WI38 (cell line): ENCODE measurements around the gene STARD13.

Experiments used
- H3K4me3 ChIP-seq: 2 replicates; pipeline ENCODE4 v1.5.1; 2011; ENCODE audit warnings: low read depth, mild to moderate bottlenecking, control low read depth, low read length
- TF ChIP-seq, protein P1 (sequence below): IDR thresholded peaks from 2 replicates; pipeline ENCODE4 v1.5.1; 2012; ENCODE audit warnings: low read depth, mild to moderate bottlenecking, control low read depth, low read length

Gene STARD13

DNA sequence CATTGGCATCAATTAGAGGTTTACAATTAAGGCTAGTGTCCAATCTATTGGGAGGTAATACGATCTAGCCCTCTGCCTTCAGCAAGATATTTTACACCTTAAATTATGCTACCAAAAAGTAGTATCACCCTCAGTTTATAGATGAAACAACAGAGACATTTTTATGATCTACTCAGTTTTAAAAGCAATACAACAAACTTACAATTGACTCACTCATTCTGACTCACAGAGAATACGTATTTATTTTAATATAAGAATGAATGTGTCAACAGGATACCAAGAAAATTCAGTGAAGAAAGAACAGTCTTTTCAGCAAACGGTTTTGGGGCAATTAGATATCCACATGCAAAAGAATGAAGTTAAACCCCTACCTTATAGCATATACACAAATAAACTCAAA lies 32.5 kb upstream of the STARD13 start:
- TF ChIP-seq, protein P1, sequence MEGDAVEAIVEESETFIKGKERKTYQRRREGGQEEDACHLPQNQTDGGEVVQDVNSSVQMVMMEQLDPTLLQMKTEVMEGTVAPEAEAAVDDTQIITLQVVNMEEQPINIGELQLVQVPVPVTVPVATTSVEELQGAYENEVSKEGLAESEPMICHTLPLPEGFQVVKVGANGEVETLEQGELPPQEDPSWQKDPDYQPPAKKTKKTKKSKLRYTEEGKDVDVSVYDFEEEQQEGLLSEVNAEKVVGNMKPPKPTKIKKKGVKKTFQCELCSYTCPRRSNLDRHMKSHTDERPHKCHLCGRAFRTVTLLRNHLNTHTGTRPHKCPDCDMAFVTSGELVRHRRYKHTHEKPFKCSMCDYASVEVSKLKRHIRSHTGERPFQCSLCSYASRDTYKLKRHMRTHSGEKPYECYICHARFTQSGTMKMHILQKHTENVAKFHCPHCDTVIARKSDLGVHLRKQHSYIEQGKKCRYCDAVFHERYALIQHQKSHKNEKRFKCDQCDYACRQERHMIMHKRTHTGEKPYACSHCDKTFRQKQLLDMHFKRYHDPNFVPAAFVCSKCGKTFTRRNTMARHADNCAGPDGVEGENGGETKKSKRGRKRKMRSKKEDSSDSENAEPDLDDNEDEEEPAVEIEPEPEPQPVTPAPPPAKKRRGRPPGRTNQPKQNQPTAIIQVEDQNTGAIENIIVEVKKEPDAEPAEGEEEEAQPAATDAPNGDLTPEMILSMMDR = no peak
- H3K4me3 ChIP-seq = no peak overlapping the region

DNA sequence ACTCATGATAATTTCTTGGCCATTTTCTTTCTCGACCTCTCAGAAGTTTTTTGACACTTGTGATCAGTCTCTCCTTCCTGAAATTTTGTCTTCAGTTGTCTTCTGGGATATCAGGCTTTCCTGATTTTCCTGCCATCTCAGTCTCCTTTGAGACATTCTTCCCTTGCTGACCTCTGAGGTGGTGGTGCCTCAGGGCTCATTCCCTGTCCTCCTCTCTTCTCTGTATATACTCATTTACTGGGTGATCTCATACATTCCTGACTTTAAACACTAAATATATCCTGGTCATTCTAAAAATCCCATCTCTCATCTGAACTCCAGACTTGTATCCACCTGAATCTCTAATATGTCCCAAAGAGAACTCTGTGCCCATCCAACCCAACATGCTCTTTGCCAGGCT lies 31.3 kb upstream of the STARD13 start:
- no peak overlapping the region for H3K4me3 ChIP-seq
- TF ChIP-seq, protein P1 = no peak

DNA sequence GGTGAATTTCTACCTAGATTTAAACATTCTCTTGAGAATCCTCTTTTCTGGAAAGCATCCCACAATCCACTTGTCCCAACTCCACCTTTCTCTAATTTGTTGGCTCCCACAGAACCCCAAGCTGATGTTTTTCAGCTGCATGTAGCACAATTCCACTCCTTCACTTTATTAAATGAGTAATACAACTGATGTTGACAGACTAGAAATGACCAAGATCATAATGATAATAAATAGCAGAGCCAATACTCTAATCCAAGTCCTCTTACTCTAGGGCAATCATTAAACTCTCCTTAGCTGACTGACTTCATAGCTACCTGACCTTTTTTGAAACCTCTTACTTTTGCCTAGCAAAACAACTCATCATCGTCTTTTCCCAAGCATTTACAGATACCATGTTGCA lies 27.9 kb upstream of the STARD13 start:
- TF ChIP-seq, protein P1 = no peak
- H3K4me3 ChIP-seq = no peak overlapping the region

DNA sequence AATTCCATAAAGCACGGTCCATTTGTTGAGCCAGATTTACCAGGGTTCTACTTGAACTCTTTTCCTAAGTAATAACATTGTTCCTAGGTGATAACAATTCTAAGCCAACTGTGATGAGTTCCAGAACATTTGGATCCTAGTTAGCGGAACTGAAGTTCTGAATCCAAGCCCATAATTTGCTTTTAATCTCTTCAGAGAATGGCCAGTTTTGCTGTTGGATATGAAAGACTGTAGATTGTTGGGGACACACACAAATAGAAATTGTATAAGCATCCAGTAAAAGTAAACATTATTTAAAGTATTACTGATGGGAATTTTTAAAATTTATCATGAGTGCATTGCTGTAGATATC lies 27.3 kb upstream of the STARD13 start:
- TF ChIP-seq, protein P1 = no peak
- H3K4me3 ChIP-seq = no peak overlapping the region

DNA sequence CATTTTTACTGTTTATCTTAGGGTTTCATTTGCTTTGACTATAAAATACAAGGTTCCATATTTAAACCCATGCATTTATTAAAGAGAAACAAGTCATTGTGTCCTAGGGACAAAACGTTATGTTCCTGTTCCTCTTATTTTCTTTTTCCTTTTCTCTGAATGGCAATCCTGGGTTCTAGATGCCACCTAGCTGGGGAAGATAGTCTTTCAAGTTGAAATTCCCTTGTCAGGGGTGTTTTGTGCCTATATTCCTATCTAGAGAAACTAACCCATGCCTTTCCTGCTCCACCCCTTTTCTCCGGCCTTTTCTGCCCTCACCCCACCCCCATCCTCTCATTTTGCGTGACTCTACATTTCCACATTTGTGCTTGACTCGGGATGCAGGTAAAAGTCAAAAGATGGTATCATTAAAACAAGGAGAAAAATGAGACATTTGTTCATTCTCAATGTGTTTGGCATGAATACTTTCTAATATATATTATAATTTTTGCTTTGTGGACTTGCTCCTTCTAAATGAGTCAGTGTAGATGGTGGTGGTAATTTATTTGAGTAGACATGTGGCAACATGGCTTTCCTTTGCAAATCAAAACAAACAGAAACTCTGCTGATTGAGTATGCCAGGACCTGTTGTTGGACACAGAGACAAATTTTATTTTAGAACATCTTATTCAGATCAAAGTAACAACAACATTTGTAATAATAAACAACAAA lies 26.8 kb upstream of the STARD13 start:
- no peak overlapping the region for H3K4me3 ChIP-seq
- TF ChIP-seq, protein P1 = no peak

DNA sequence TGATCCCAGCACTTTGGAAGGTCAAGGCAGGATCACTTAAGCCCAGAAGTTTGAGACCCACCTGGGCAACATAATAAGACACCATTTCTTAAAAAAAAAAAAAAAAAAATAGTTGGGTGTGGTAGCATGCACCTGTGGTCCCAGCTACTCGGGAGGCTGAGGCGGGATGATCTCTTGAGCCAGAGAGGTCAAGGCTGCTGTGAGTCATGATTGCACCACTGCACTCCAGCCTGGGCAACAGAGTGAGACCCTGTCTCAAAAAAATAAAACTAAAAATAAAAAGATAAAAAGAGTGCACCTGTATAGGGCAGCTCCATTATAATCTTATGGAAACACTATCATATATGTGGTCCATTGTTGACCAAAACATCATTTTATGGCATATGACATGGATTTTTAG lies 25.5 kb upstream of the STARD13 start:
- no peak overlapping the region for H3K4me3 ChIP-seq
- TF ChIP-seq, protein P1 = no peak

DNA sequence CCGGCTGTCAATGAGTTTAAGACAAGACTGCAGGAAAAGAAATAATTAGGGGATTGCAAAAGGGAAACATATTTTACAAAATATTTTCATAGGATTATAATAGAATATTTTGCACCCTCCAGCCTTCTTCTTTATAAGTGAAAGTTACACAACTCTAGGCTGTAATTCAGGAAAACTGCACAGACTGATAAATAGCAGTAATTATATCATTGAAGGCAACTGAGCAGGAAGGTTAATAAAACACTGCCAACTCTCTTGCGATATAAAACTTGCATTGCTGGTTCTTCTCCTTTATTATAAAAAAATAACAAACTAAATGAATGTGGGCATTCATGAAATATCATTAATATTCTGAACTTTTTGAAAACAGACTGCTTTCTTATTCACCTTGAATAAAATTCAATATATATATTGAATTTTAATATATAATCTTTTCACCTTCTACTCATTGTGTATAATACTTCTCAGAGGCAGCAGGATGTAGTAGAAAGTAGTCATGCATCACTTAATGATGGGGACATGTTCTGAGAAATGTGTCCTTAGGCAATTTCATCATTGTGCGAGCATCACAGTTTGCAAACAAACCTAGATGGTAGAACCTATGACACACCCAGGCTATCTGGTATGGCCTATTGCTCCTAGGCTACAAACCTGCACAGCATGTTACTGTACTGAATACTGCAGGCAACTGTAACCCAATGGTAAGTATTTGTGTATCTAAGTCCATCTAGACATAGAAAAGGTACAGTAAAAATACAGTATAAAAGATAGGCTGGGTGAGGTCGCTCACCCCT lies 24.9 kb upstream of the STARD13 start:
- H3K4me3 ChIP-seq = no peak overlapping the region
- TF ChIP-seq, protein P1 = no peak
